Hematopoietic multipotent progenitor cell treated with erythropoietin and hydrocortisone succinate and interleukin-3 and kit ligand, for 17 days (in vitro differentiated cells): ENCODE measurements around the gene DENND1A.
"Not testable (repeated sequence)": the region's sequence is repeated elsewhere in the genome, so short reads cannot be mapped to it uniquely, and the experiment has no call there.

Experiments used
- DNase-seq: peaks from one replicate; pipeline ENCODE4 v3.0.0-alpha.2; 2015; ENCODE audit warnings: low spot score

The DENND1A gene

GRCh38 chr9:123763910-123764588 is 165.9 kb downstream of the DENND1A start:
- DNase-seq = no peak

GRCh38 chr9:123761905-123762605 is 167.9 kb downstream of the DENND1A start:
- no peak for DNase-seq

GRCh38 chr9:123757960-123758359 is 172.0 kb downstream of the DENND1A start:
- no peak for DNase-seq

- DNase-seq = no peak
Measured at GRCh38 chr9:123757547-123757946, 172.4 kb downstream of the DENND1A start.

- no peak for DNase-seq
Measured at GRCh38 chr9:123756484-123757106, 173.3 kb downstream of the DENND1A start.

GRCh38 chr9:123753669-123754258 is 176.2 kb downstream of the DENND1A start:
- no peak for DNase-seq

- no peak for DNase-seq
Measured at GRCh38 chr9:123753016-123753415, 176.9 kb downstream of the DENND1A start.

GRCh38 chr9:123749580-123750202 is 180.2 kb downstream of the DENND1A start:
- no peak for DNase-seq

GRCh38 chr9:123746765-123747164 is 183.2 kb downstream of the DENND1A start:
- no peak for DNase-seq

- DNase-seq = no peak
Measured at GRCh38 chr9:123745933-123746332, 184.0 kb downstream of the DENND1A start.

- no peak for DNase-seq
Measured at GRCh38 chr9:123745451-123745850, 184.5 kb downstream of the DENND1A start.

GRCh38 chr9:123743737-123744136 is 186.2 kb downstream of the DENND1A start:
- no peak for DNase-seq

- no peak for DNase-seq
Measured at GRCh38 chr9:123742009-123742767, 187.7 kb downstream of the DENND1A start.

- no peak for DNase-seq
Measured at GRCh38 chr9:123741214-123741613, 188.7 kb downstream of the DENND1A start.

GRCh38 chr9:123739902-123740301 is 190.0 kb downstream of the DENND1A start:
- no peak for DNase-seq

GRCh38 chr9:123739387-123739786 is 190.5 kb downstream of the DENND1A start:
- no peak for DNase-seq

GRCh38 chr9:123738648-123739047 is 191.3 kb downstream of the DENND1A start:
- DNase-seq = no peak

GRCh38 chr9:123735376-123735775 is 194.6 kb downstream of the DENND1A start:
- no peak for DNase-seq

- DNase-seq = not testable (repeated sequence)
Measured at GRCh38 chr9:123728571-123728970, 201.4 kb downstream of the DENND1A start.

GRCh38 chr9:123727332-123727731 is 202.6 kb downstream of the DENND1A start:
- DNase-seq = no peak

- DNase-seq = no peak
Measured at GRCh38 chr9:123725389-123725788, 204.5 kb downstream of the DENND1A start.
